Fibroblast of the conjunctiva (primary cell): ENCODE measurements around the gene MAD1L1.
A peak's percentile ranks its signal among the peaks of the same experiment; 100 is the strongest.
"Not testable (repeated sequence)": the region's sequence is repeated elsewhere in the genome, so short reads cannot be mapped to it uniquely, and the experiment has no call there.

ENCODE experiments used
- DNase-seq: peaks from one replicate; pipeline ENCODE4 v3.0.0-alpha.2; 2010; ENCODE audit warnings: low read depth

The MAD1L1 gene

GRCh38 chr7:1883031-1883761 is 349.5 kb downstream of the MAD1L1 start:
- peak; percentile 30 for DNase-seq

- DNase-seq = no peak
Observed at GRCh38 chr7:1882451-1882850, 350.3 kb downstream of the MAD1L1 start.

- DNase-seq = no peak
Observed at GRCh38 chr7:1881946-1882345, 350.8 kb downstream of the MAD1L1 start.

GRCh38 chr7:1876641-1877040 is 356.1 kb downstream of the MAD1L1 start:
- not testable (repeated sequence) for DNase-seq

- DNase-seq = not testable (repeated sequence)
Observed at GRCh38 chr7:1875392-1876199, 357.1 kb downstream of the MAD1L1 start.

- DNase-seq = not testable (repeated sequence)
Observed at GRCh38 chr7:1874590-1875391, 358.0 kb downstream of the MAD1L1 start.

GRCh38 chr7:1873857-1874589 is 358.7 kb downstream of the MAD1L1 start:
- DNase-seq = no peak

GRCh38 chr7:1873421-1873820 is 359.3 kb downstream of the MAD1L1 start:
- no peak for DNase-seq

- DNase-seq = no peak
Observed at GRCh38 chr7:1873070-1873405, 359.7 kb downstream of the MAD1L1 start.

- DNase-seq = no peak
Observed at GRCh38 chr7:1872191-1873069, 360.3 kb downstream of the MAD1L1 start.

- DNase-seq = no peak
Observed at GRCh38 chr7:1869452-1870130, 363.2 kb downstream of the MAD1L1 start.

GRCh38 chr7:1868516-1869165 is 364.1 kb downstream of the MAD1L1 start:
- DNase-seq = no peak

- DNase-seq = no peak
Observed at GRCh38 chr7:1867370-1868260, 365.1 kb downstream of the MAD1L1 start.

GRCh38 chr7:1866601-1867000 is 366.1 kb downstream of the MAD1L1 start:
- no peak for DNase-seq

- no peak for DNase-seq
Observed at GRCh38 chr7:1865571-1866255, 367.0 kb downstream of the MAD1L1 start.

- no peak for DNase-seq
Observed at GRCh38 chr7:1865000-1865555, 367.7 kb downstream of the MAD1L1 start.

GRCh38 chr7:1864161-1864940 is 368.4 kb downstream of the MAD1L1 start:
- DNase-seq = no peak
